Keratinocyte (primary cell): Measurements from ENCODE around the gene ACVR1C.
"Not testable (repeated sequence)": the region's sequence is repeated elsewhere in the genome, so short reads cannot be mapped to it uniquely, and the experiment has no call there.

Source experiments
- CTCF ChIP-seq, 3 experiments: IDR thresholded peaks in 1 of 3; conservative IDR thresholded peaks in 1 of 3; optimal IDR thresholded peaks in 1 of 3; 2 replicates in 2 of 3; 3 replicates in 1 of 3; pipeline versions ENCODE3 to v1.5.1; 2011; ENCODE audit warnings: low read length in 3 of 3, mild to moderate bottlenecking in 3 of 3, moderate library complexity in 2 of 3, control low read depth in 1 of 3, inconsistent platforms in 1 of 3; ENCODE audit not compliant: insufficient read depth in 2 of 3; ENCODE audit errors: extremely low read depth in 1 of 3
- EZH2 ChIP-seq: IDR thresholded peaks from one replicate; pipeline ENCODE4 v1.6.1; 2012; ENCODE audit warnings: inconsistent platforms, mild to moderate bottlenecking, low read length, moderate library complexity

GRCh38 chr2:157566623-157567022 is 62.0 kb downstream of the ACVR1C start:
- not testable (repeated sequence) for TF ChIP-seq CTCF (optimal IDR thresholded peaks at IDR 0.05 in 1 of 3, IDR thresholded peaks at IDR 0.05 in 1 of 3, conservative IDR thresholded peaks at IDR 0.05 in 1 of 3; ENCODE audit: extremely low read depth in 1 of 3, insufficient read depth in 2 of 3, low read length in 3 of 3); EZH2
